ENCODE data around the gene LRFN2. TPM values are rescaled to one million over a fixed set of nuclear protein-coding genes. Genes with fewer than 3 reads are reported as not detected.

LRFN2 gene
- total RNA-seq, 1 donor from 2014 or later, result 0.32 TPM

- ATAC-seq, result no peak
These were observed 216.1 kb downstream of the LRFN2 start for GRCh38 chr6:40371095-40371494.

- no peak for ATAC-seq
These were observed 217.3 kb downstream of the LRFN2 start for GRCh38 chr6:40369891-40370290.

DNA sequence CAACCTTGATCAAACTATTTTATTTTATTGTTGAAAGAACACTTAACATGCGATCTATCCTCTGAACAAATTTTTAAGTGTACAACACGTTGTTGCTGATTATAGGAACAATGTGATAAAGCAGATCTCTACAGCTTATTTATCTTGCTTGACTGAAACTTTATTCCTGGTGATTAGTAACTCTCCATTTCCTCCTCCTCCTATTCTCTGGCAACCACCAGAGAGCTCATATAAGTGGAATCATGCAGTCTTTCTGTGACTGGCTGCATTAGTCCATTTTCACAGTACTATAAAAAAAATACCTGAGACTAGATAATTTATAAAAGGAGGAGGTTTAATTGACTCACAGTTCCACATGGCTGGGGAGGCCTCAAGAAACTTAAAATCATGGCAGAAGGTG is 218.1 kb downstream of the LRFN2 start:
- peak; percentile 57 for ATAC-seq

DNA sequence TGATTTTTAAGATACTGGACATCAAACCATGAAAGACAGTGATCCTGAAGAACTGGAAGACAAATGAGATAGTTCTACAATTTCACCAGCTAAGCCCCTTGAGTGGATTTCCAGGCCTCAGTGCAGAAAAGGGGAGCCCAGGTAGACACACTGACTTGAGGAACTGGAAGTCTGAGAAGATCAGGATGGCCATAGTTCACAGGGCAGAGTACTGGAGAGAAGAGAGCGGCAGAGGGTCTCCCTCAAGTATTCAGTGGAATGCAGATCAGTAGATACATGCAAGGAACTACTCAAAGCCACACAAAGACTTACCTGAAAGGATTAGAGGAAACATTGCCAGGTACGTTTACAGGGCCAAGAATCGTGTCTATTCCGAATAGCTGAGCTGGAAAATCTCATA is 224.3 kb downstream of the LRFN2 start:
- ATAC-seq, result no peak

- ATAC-seq, result no peak
These were observed 227.4 kb downstream of the LRFN2 start for GRCh38 chr6:40359808-40360207.

- peak; percentile 50 for ATAC-seq
These were observed 228.4 kb downstream of the LRFN2 start for GRCh38 chr6:40358473-40359460.

GRCh38 chr6:40356242-40356910 is 230.8 kb downstream of the LRFN2 start:
- no peak for ATAC-seq

DNA sequence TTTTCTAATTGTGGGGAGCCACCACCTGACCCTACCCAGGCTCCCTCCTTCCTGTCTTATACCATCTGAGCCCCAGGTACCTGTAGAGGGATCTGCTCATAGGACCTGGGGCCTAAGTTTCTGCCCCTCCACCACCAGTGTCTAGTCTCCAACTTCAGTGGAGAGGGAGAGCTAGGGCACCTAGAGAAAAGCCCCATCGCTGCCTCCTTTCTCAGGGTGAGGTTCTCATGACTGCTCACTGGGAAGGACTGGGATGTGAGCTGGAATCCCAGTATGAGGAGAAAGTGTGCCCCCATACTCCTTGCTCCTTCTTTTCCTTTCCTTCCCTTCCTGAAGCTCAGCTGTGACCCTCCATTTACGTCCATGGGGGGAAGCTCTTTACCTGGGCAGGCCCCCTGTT is 231.6 kb downstream of the LRFN2 start:
- no peak for ATAC-seq

GRCh38 chr6:40355066-40355465 is 232.1 kb downstream of the LRFN2 start:
- ATAC-seq, result no peak

- no peak for ATAC-seq
These were observed 233.2 kb downstream of the LRFN2 start for GRCh38 chr6:40353967-40354452.

DNA sequence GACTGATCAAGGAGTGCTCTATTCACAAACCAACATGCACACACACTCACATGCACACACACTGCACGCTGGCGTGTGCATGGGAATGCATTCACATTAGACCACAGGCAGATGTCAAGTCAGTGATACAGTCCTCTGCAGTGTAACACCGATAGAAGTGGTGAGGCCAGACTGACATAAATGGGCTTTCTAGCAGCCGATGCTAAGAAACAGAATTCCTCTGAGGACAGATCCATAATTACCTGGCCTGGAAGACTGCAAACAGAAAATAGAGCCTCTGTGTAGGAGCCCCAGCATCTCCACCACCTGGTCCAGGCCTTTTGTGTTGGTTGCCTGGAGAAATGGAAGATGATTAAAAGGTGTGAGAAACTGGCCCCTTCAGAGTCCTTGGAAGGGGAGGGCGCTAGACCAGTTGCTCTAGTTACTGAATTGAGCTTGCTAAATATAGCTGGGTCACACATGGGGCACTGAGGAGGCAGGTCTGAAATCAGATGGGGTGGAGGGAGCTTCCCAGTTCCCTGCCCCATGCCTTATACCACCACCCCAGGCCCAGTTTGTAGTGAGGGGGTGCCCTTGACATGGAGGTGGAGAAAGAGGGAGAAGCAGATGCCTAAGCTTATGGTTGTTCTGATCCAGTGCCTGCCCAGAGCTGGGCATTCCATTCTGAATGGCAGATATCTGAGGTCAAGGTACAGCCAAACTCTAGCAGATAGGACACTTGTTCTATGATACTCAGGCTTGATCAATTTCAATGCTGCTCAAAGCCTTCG is 233.8 kb downstream of the LRFN2 start:
- ATAC-seq, result no peak

- no peak for ATAC-seq
These were observed 234.5 kb downstream of the LRFN2 start for GRCh38 chr6:40352527-40353170.

DNA sequence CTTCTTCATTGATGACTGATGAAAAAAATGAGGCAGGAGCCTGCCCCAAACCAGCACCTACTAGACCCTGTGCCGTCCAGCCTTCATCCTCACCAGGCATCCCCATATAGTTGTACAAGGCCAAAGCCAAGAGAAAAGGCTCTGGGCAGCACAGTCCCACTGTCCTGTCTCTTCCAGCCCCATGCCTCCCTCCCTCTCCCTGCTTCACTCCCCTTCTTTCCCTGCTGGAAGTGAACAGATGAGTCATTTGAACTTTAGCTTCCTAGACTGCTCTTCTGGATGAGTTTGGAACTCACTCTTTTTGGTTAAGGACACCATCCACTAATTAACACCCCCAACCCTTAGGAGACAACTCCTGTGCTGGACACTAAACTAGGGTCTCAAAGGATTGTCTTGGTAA is 235.2 kb downstream of the LRFN2 start:
- ATAC-seq, result no peak

- ATAC-seq, result no peak
These were observed 236.4 kb downstream of the LRFN2 start for GRCh38 chr6:40350747-40351217.

DNA sequence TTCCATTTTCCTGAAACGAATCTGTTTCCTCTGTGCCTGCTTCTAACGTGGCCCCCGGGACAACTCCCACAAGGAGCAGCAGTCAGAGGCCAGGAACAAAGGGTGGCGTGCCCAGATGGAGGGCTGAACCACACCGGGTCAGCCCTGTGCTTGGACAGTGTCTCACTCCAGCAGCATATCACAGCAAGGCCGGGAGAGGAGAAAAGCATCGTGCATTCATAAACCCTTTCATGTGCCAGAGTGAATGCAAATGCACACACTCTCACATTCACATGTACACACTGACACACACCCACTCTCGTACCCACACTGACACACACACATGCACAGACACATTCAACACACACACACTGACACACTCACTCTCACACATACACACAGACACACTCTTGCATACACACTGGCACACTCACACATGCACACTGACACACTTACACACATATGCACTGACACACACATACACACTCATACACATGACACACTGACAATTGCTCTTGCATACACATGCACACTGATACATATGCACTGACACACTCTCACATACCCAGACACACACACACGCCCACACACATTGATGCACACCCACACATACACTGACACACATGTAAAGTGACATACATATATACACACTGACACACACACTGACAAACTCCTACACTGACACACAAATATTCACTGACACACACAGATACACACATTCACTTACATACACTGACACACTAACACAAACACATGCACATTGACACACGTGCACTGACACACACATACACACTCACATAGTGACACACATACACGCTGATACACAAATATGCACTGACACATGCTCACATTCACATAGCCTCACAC is 237.0 kb downstream of the LRFN2 start:
- ATAC-seq, result no peak

DNA sequence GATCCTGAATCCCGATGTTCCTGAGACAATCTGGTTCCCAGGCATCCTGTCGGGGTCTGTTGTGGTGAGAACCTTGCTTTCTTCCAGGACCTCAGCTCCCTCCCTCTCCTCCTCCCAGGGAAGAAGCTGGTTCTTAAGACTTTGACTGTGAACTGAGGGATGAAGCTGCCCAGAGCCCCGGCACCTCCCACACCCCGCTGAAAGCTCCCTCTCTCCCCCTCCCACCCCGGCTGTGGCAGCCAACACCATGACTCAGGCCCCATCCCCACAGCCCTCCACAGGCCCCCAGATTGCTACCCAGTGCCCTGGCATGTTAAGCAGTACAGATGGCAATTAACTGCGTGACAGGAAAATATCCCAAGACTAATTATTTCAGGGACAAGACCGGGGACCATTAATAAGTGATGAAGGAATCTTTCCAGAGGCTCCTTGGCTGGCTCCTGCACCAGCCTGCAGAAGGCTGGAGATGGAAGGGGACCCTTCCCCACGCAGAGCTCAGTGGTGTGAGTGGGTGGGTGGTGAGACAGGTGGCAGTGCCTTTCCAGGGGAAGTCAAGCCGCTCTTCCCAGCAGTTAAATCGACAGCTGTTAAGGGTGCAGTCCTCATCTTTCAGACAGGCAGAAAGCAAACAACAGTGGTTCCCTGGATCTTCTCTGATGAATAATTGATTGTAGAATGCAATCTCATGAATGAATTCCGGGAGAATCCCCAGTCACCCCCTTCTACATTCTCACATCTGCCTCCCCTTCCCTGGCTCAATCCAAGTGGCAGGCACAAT is 237.9 kb downstream of the LRFN2 start:
- no peak for ATAC-seq

DNA sequence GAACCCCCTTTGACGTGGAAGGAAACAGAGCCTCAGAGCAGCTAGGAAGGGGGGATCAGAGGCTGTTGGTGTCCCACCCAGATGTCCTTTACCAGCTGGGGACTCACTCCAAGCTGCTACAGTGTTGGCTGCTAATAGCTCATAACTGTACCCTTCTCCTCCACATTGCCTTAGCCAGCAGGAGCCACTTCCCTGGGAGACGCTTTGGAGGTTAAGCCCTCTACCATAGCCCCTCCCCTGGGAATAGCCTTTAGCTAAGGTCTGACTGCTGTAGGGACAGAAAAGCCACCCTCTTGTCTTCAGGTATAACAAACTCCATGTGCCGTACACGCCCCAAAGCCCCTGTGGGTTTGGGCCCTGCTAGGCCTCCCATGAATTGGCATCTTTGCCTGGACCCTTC is 238.6 kb downstream of the LRFN2 start:
- ATAC-seq, result no peak

DNA sequence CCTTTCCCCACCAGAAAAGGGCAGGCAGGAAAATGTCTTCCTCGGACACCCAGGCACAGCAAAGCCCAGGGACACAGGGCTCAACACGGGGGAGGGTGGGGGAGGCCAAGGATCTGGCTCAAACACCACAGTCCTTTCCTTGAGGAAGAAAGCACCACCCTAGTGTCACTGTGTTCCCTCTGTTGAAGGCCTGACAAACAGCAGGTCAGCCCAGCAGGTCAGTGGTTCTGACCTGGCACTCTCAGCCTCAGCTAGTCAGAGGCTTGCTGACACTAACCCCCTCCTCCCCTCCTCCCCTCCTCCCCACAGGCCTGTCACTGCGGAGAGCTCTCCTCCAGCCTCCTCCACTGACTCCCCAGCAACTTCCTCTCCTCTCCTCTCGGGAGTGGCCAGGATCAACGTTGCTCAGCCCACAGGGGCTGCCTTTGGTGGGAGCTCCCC is 239.6 kb downstream of the LRFN2 start:
- ATAC-seq, result no peak

DNA sequence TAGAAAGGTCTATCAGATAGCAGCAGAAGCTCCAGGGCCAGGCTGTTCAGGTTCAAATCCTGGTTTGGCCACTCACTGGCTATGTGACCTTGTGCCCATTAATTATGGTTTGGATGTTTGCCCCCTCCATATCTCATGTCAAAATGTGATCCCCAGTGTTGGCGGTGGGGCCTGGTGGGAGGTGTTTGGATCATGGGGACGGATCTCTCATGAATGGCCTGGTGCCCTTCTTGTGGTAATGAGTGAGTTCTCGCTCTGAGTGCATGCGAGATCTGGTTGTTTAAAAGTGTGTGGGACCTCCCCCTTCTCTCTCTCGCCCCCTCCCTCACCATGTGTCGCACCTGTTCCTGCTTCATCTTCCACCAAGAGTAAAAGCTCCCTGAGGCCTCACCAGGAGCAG is 240.9 kb downstream of the LRFN2 start:
- ATAC-seq, result no peak

- peak; percentile 27 for ATAC-seq
These were observed 242.5 kb downstream of the LRFN2 start for GRCh38 chr6:40344566-40345167.
